GM06990 (cell line): ENCODE measurements around the gene DCAF7.

Experiments
- DNase-seq: peaks from one replicate; pipeline ENCODE4 v3.0.0-alpha.2; 2011; ENCODE audit not compliant: insufficient read length; ENCODE audit errors: extremely low read depth
- H3K27me3 ChIP-seq: replicated peaks from 2 replicates; pipeline ENCODE4 v1.6.0; 2011; ENCODE audit warnings: low read length; ENCODE audit not compliant: control insufficient read depth, insufficient read depth
- H3K36me3 ChIP-seq: 2 replicates; pipeline ENCODE4 v1.5.1; 2011; ENCODE audit warnings: low read length; ENCODE audit not compliant: control insufficient read depth, insufficient read depth
- H3K4me3 ChIP-seq: replicated peaks from 2 replicates; pipeline ENCODE4 v1.5.1; 2011; ENCODE audit warnings: low read depth, mild to moderate bottlenecking, control low read depth, low read length
- CTCF ChIP-seq: IDR thresholded peaks from 2 replicates; pipeline ENCODE4 v1.5.1; 2011; ENCODE audit warnings: low read length, control low read depth, mild to moderate bottlenecking, inconsistent platforms; ENCODE audit not compliant: insufficient read depth, poor library complexity, severe bottlenecking

DCAF7 gene

DNA sequence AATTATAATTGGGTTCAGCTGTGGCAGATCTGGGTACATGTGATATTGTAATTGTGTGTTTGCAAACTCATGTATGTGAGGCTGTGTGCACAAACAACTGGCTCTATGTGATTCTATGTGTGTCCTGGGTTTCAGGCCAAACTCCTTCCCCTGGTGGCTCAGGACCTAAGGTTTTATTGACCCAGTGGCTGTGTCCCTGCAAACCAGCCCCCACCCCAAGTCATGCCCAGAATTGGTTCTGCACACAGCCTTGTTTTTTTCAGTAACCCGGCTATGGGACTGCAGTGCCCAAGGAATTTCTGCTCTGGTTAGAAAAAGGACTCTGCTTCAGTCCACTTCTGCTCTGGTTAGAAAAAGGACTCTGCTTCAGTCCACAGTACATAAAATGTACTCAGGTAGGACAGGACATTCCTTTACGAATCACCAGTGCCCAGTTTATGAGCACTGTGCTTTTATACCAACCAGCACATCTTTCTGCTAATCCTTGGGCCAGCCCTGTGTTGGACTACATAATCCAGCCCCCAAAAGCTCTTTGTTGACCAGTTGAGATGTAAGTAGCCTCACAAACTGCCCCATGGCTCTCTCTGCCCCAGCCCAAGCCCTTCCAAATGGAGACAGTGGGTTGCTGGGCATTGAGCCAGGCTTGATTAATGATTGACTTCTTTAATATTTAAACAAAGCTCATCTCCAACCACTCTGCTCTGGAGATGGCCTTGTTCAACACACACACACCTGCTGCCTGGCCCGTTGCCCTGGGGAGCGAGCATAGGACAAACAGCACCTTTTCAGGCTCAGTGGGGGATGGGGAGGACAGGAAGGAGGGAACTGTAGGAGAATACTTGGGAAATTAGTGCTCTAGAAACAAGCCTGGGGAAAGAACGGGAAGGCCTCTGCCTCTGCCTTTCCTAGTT, 30.1 kb upstream of the DCAF7 start:
- no peak for TF ChIP-seq CTCF
- no peak overlapping the region for H3K4me3 ChIP-seq
- no peaks in the 10 kb centered on the region for H3K27me3 ChIP-seq
- no peaks in the 10 kb centered on the region for H3K36me3 ChIP-seq
- no peak for DNase-seq

DNA sequence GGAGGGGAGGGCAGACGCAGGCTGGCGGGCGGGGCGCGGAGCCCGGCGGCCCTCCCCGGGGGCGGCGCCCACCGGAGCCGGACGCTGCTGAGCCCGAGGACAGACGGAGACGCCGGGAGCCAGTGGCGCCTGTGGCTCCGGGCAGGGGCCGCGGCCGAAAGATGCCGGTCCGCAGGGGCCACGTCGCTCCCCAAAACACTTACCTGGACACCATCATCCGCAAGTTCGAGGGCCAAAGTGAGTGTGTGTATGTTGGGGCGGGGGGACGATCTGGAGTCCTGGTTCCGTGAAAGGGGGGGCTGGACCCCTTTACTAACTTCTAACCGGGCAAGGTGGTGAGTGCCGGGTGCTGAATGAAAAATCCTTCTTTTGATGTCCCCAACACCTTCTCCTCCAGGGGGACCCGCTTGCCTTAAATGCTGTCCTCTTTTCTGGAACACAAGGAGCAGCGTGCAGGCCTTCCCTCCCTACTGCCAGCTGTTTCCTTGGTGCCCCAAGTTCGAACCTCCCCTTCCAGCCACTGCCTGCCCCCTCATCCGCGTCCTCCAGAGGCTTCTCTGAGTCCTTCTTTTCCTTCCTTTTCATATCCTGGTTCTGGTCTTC, 26.9 kb upstream of the DCAF7 start, which contains the start of gene KCNH6:
KCNH6 (plus strand) TSS at position 106 of the 603 bp plus-strand sequence; CDS start at position 162, 56 bp downstream.
- TF ChIP-seq CTCF: no peak
- Histone ChIP-seq H3K4me3 (no peak within 1 kb of the TSS), H3K36me3 (no peaks in the 10 kb centered on the region), H3K27me3 (no peaks in the 10 kb centered on the region; the same call in none of the 2 replicates)
- DNase-seq: no peak

GRCh38 chr17:63524051-63524450, 26.2 kb upstream of the DCAF7 start:
- no peaks in the 10 kb centered on the region; the same call in none of the 2 replicates for H3K27me3 ChIP-seq
- no peaks in the 10 kb centered on the region for H3K36me3 ChIP-seq
- H3K4me3 ChIP-seq: no peak overlapping the region
- DNase-seq: no peak
- no peak for TF ChIP-seq CTCF

DNA sequence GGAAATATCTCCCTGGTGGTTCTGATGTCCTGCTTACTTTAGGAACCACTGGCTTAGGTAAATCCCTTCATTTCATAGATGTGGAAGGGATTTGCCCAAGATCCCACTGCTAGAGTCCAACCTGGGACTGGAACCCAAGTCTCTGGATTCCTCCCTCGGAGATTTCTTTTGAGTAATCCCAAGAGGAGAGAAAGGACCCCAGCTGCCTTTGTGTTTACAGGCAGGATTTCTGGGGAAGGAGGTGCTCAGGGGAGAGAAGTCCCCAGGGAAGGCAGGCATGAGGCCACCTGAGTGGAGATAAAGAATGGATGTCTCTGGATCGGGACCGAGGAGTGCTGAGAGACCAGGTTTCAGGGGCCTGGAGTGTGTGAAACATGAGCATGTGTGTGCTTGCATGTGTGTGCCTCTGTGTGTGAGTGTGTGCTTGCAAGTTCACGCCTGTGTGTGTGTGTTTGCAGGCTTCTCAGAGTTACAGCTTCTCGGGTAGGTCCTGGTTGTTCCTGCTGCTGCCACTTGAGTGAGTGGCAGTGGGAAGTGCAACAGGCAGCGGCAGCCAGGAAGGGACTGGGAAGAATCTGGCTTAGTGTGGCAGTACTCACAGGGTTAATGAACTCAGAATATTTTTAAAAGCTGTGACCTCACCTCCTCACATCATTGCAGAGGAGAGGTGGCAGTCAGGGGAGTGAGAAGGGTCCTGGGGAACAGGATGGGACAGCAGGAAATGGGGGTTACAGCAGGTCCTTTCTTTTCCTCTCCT, 24.9 kb upstream of the DCAF7 start:
- no peaks in the 10 kb centered on the region for H3K36me3 ChIP-seq
- no peak for DNase-seq
- no peak for TF ChIP-seq CTCF
- H3K4me3 ChIP-seq: no peak overlapping the region
- no peaks in the 10 kb centered on the region; the same call in none of the 2 replicates for H3K27me3 ChIP-seq

- H3K4me3 ChIP-seq: no peak overlapping the region
- DNase-seq: no peak
- TF ChIP-seq CTCF: no peak
- no peaks in the 10 kb centered on the region; the same call in none of the 2 replicates for H3K27me3 ChIP-seq
- H3K36me3 ChIP-seq: no peaks in the 10 kb centered on the region
Observed at GRCh38 chr17:63526861-63527260, 23.4 kb upstream of the DCAF7 start.
